ENCODE measurements around the gene TYMP.

- TF ChIP-seq YY1 (IDR thresholded peaks at IDR 0.05; ENCODE audit: low read depth, low read length) (no peak), CTCF (IDR thresholded peaks at IDR 0.05; ENCODE audit: control extremely low read depth in 1 of 3, insufficient read depth in 1 of 3, low read depth in 1 of 3, low read length in 3 of 3) (peak in 1 of 3 experiments; percentile 61; a peak in 1 of 4 replicates), EP300 (IDR thresholded peaks at IDR 0.05; ENCODE audit: borderline replicate concordance in 1 of 2, low read depth in 2 of 2, low read length in 2 of 2) (no peak), NRF1 (IDR thresholded peaks at IDR 0.05; ENCODE audit: low read depth, low read length) (no peak), MAX (IDR thresholded peaks at IDR 0.05) (no peak; the same call in 1 of the 2 replicates), CEBPB (IDR thresholded peaks at IDR 0.05; ENCODE audit: low read depth, low read length) (no peak), GABPA (IDR thresholded peaks at IDR 0.05; ENCODE audit: borderline replicate concordance, insufficient read depth, low read length) (no peak), EGR1 (IDR thresholded peaks at IDR 0.05; ENCODE audit: borderline replicate concordance, low read depth, low read length) (no peak), POU5F1 (IDR thresholded peaks at IDR 0.05; ENCODE audit: low read depth, low read length) (no peak), POLR2A (IDR thresholded peaks at IDR 0.05; ENCODE audit: control extremely low read depth in 1 of 2, low read depth in 2 of 2, low read length in 2 of 2) (no peak), ZNF274 (IDR thresholded peaks at IDR 0.05; ENCODE audit: borderline replicate concordance, extremely low read depth, low read length) (no peak)
These were observed 4.0 kb downstream of the TYMP start for GRCh38 chr22:50525858-50526107.
